A673 (cell line): ENCODE results near the gene LRCOL1. TPM values are rescaled to one million over a fixed set of nuclear protein-coding genes. Genes with fewer than 3 reads are reported as not detected.
A peak's percentile ranks its signal among the peaks of the same experiment; 100 is the strongest.

Experiments used
- BruUV-seq: library from RNA; stranded (reverse); fragments of 400-500 nt; replicated peaks from 2 replicates; lab custom pipeline; 2021; lab: Mats Ljungman, UMichigan
- CTCF ChIA-PET: fragments of 300-600 bp; sonication (Branson Sonifier 250); formaldehyde crosslinking; loops from one replicate; lab custom pipeline; 2022; ENCODE audit warnings: antibody characterized with exemption; lab: Charles Lee
- POLR2A ChIA-PET: fragments of 300-600 bp; sonication (Branson Sonifier 250); formaldehyde crosslinking; loops from one replicate; lab custom pipeline; 2022; ENCODE audit warnings: antibody characterized with exemption; ENCODE audit not compliant: low non-redundant PET; lab: Charles Lee
- DNase-seq: peaks from one replicate; pipeline ENCODE4 v3.0.0-alpha.2; 2015; ENCODE audit warnings: low spot score
- H3K27ac ChIP-seq: fragments of 200-600 bp; sonication (generic); 2 replicates; pipeline ENCODE4 v1.5.1; 2016; ENCODE audit warnings: mixed run types, low read depth, mild to moderate bottlenecking, mixed read lengths, antibody characterized with exemption, low read length; ENCODE audit not compliant: poor library complexity, severe bottlenecking
- H3K27me3 ChIP-seq: fragments of 200-600 bp; sonication (generic); replicated peaks from 2 replicates; pipeline ENCODE4 v1.6.1; 2017; ENCODE audit warnings: mixed run types, low read depth, mild to moderate bottlenecking, mixed read lengths, antibody characterized with exemption, low read length; ENCODE audit not compliant: insufficient read depth, poor library complexity
- H3K36me3 ChIP-seq: fragments of 200-600 bp; sonication (generic); 2 replicates; pipeline ENCODE4 v1.6.1; 2016; ENCODE audit warnings: mixed run types, mild to moderate bottlenecking, mixed read lengths, antibody characterized with exemption, low read length; ENCODE audit not compliant: insufficient read depth, poor library complexity, severe bottlenecking
- H3K4me1 ChIP-seq: fragments of 200-600 bp; sonication (generic); 2 replicates; pipeline ENCODE4 v1.6.1; 2017; ENCODE audit warnings: mixed run types, mild to moderate bottlenecking, mixed read lengths, antibody characterized with exemption, low read length; ENCODE audit not compliant: insufficient read depth, poor library complexity, severe bottlenecking
- H3K4me3 ChIP-seq: fragments of 200-600 bp; sonication (generic); 2 replicates; pipeline ENCODE4 v1.5.1; 2016; ENCODE audit warnings: low read depth, mixed run types, mild to moderate bottlenecking, mixed read lengths, low read length; ENCODE audit not compliant: poor library complexity, severe bottlenecking
- H3K9me3 ChIP-seq: fragments of 200-600 bp; sonication (generic); 2 replicates; pipeline ENCODE4 v1.6.1; 2016; ENCODE audit warnings: mixed run types, low read depth, mild to moderate bottlenecking, mixed read lengths, antibody characterized with exemption, low read length; ENCODE audit not compliant: poor library complexity, severe bottlenecking
- EZH2 ChIP-seq: fragments of 200-600 bp; sonication (generic); IDR thresholded peaks from 2 replicates; pipeline ENCODE4 v1.6.1; 2017; ENCODE audit warnings: borderline replicate concordance, low read depth, mild to moderate bottlenecking, mixed read lengths, antibody characterized with exemption, low read length; ENCODE audit not compliant: poor library complexity, severe bottlenecking
- intact Hi-C: fragments of 100-400 bp; cut with micrococcal nuclease; formaldehyde crosslinking; loops from one replicate; pipeline ENCODE4 v1.10.0; 2022; ENCODE audit not compliant: unreplicated experiment
- total RNA-seq: library from RNA; stranded (reverse); gene quantifications from 2 replicates; pipeline ENCODE4 v1.2.3, GENCODE V29; 2021
- TF ChIP-seq, protein P1 (sequence below): fragments of 300-800, 200-600 bp; sonication (generic); conservative IDR thresholded peaks from 2 replicates; pipeline ENCODE4 v1.5.1; 2017; ENCODE audit warnings: low read depth, mild to moderate bottlenecking, antibody characterized with exemption, low read length, moderate library complexity, mixed read lengths

The LRCOL1 gene
- total RNA-seq, 1 experiment from 2014 or later, result not detected

DNA sequence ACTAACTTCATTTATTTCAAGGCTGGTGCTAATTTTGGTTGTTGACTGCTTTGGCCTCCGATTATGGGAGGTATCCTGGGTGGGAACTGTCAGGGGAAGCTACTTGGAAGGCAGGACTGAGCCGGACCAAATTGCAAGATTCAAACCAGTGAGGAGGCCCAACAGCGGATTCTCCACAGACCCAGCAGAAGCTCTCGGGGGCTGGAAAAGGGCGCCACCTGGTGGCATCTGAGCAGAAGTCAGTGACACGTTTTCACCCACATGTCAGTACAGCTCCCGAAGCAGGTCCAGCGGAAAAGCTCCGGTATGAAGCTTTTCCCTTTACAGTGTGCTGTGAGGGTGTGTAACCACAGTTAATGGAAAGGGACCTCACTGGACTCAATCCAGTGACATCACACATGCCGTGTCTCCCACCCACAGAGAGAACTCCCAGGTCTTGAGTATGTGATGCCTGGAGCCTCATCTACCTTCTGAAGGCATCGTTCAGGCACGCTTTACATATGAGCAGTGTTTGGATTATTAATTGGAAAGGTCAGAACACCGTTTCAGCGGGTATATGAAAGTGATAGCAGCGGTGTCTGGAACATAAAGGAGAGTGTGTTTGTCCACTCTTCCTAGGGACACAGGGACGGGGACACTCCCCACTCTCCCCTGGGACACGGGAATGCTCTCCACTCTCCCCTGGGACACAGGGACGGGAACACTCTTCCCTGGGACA lies 4.6 kb upstream of the LRCOL1 start:
- no peak for TF ChIP-seq EZH2
- TF ChIP-seq, protein P1, sequence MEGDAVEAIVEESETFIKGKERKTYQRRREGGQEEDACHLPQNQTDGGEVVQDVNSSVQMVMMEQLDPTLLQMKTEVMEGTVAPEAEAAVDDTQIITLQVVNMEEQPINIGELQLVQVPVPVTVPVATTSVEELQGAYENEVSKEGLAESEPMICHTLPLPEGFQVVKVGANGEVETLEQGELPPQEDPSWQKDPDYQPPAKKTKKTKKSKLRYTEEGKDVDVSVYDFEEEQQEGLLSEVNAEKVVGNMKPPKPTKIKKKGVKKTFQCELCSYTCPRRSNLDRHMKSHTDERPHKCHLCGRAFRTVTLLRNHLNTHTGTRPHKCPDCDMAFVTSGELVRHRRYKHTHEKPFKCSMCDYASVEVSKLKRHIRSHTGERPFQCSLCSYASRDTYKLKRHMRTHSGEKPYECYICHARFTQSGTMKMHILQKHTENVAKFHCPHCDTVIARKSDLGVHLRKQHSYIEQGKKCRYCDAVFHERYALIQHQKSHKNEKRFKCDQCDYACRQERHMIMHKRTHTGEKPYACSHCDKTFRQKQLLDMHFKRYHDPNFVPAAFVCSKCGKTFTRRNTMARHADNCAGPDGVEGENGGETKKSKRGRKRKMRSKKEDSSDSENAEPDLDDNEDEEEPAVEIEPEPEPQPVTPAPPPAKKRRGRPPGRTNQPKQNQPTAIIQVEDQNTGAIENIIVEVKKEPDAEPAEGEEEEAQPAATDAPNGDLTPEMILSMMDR, result peak; percentile 95
- H3K4me1 ChIP-seq, result peaks cover 5% of the 10 kb centered on the region
- BruUV-seq, result no TSS peak
- peaks cover 11% of the 10 kb centered on the region for H3K9me3 ChIP-seq
- no peaks in the 10 kb centered on the region for H3K36me3 ChIP-seq
- peak; percentile 92 for DNase-seq
- H3K27ac ChIP-seq, result no peak overlapping the region
- no peak overlapping the region for H3K4me3 ChIP-seq
- ChIA-PET CTCF (interaction anchor here (0.6 to 1.2 kb wide), 7 partner anchors 15 to 461 kb away, joined by 3 to 22 read pairs (median 4); no protein-coding TSS in a partner anchor), POLR2A (interaction anchor here (0.6 kb wide), 1 partner anchor 9 kb away, joined by 3 read pairs; no protein-coding TSS in a partner anchor)
- H3K27me3 ChIP-seq, result peaks cover 37% of the 10 kb centered on the region
- intact Hi-C loops, result loop anchor here (1.0 to 2.0 kb wide), 2 partner anchors 200 to 460 kb away; no protein-coding TSS in a partner anchor

DNA sequence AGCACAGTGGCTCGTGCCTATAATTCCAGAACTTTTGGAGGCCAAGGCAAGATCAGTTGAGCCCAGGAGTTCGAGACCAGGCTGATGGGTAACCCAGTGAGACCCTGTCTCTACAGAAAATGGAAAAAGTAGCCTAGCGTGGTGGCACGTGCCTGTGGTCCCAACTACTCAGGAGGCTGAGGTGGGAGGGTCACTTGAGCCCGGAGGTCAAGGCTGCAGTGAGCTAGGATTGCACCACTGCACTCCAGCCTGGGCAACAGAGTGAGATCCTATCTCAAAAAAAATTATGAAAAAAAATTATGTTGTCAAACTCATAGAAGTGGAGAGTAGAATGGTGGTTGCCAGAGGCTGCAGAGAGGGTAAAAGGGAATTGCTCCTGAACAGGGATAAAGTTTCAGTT lies 3.6 kb upstream of the LRCOL1 start:
- intact Hi-C loops, result loop anchor here (2.0 kb wide), 1 partner anchor 459 kb away; no protein-coding TSS in a partner anchor
- POLR2A ChIA-PET, result no interaction called here
- no peak for DNase-seq
- peaks cover 7% of the 10 kb centered on the region for H3K4me1 ChIP-seq
- no TSS peak for BruUV-seq
- TF ChIP-seq, protein P1, result no peak
- TF ChIP-seq EZH2, result no peak
- H3K9me3 ChIP-seq, result peaks cover 11% of the 10 kb centered on the region
- H3K27me3 ChIP-seq, result peaks cover 32% of the 10 kb centered on the region
- CTCF ChIA-PET, result no interaction called here
- no peaks in the 10 kb centered on the region for H3K36me3 ChIP-seq
- H3K4me3 ChIP-seq, result no peak overlapping the region
- H3K27ac ChIP-seq, result no peak overlapping the region

DNA sequence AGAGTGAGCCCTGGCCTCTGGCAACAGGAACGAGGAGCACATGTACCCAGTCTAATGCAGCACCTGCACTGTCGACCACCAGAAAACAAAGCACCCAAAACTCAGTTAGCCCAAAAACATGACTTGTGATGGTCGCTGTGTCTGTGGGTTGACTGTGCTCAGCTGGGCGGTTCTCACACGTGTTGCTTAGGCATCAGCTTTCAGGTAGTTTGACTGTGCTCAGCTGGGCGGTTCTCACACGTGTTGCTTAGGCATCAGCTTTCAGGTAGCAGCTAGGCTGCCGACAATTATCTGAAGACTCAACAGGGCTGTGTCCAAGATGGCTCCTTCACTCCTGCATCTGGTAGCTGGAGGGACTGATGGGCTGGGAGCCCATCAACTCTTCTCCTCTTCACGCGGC lies 1.2 kb upstream of the LRCOL1 start:
- ChIA-PET CTCF (interaction anchor here (0.6 kb wide), 1 partner anchor 164 kb away, joined by 5 read pairs; no protein-coding TSS in a partner anchor), POLR2A (no interaction called here)
- TF ChIP-seq, protein P1, result no peak
- no peak for TF ChIP-seq EZH2

More for the DNA sequence above, 1.2 kb upstream of the LRCOL1 start:
- no TSS peak for BruUV-seq
- intact Hi-C loops, result no loop called here
- peaks cover 23% of the 10 kb centered on the region for H3K27me3 ChIP-seq
- no peak overlapping the region for H3K4me3 ChIP-seq
- peaks cover 7% of the 10 kb centered on the region for H3K4me1 ChIP-seq
- DNase-seq, result no peak
- no peak overlapping the region for H3K27ac ChIP-seq
- H3K36me3 ChIP-seq, result no peaks in the 10 kb centered on the region
- H3K9me3 ChIP-seq, result peaks cover under 1% of the 10 kb centered on the region
